IMR-90 (cell line): ENCODE results near the gene ME3.
A peak's percentile ranks its signal among the peaks of the same experiment; 100 is the strongest.

Experiments used
- BHLHE40 ChIP-seq: fragments of 150-350 bp; IDR thresholded peaks from 2 replicates; pipeline ENCODE4 v1.6.1; 2016; ENCODE audit warnings: mild to moderate bottlenecking, low read depth, low read length
- CTCF ChIP-seq: conservative IDR thresholded peaks from 2 replicates; pipeline ENCODE4 v1.5.1; 2012; ENCODE audit warnings: mild to moderate bottlenecking, low read depth, low read length, improper control_type of control experiment
- FOS ChIP-seq: fragments of 150-350 bp; IDR thresholded peaks from 2 replicates; pipeline ENCODE4 v1.6.1; 2016; ENCODE audit warnings: low read depth, low read length
- NFE2L2 ChIP-seq: fragments of 150-350 bp; IDR thresholded peaks from 2 replicates; pipeline ENCODE4 v1.6.1; 2016; ENCODE audit warnings: low read depth, mild to moderate bottlenecking, low read length
- RCOR1 ChIP-seq: IDR thresholded peaks from 2 replicates; pipeline ENCODE4 v1.6.1; 2012; ENCODE audit warnings: mild to moderate bottlenecking, low read length, improper control_type of control experiment; ENCODE audit not compliant: insufficient replicate concordance
- SMC3 ChIP-seq: fragments of 150-350 bp; IDR thresholded peaks from 2 replicates; pipeline ENCODE4 v1.6.1; 2016; ENCODE audit warnings: low read depth, mild to moderate bottlenecking, antibody characterized with exemption, low read length, moderate library complexity

GRCh38 chr11:86483940-86484794 lies 188.2 kb downstream of the ME3 start:
- TF ChIP-seq FOS (peak; percentile 69), BHLHE40 (peak; percentile 59), CTCF (no peak), RCOR1 (no peak), NFE2L2 (0 out of 2 replicates have a peak, but pooled peaks have one; percentile 14), SMC3 (no peak)
